WTC11 (cell line): ENCODE measurements around the gene ENKUR. TPM values are rescaled to one million over a fixed set of nuclear protein-coding genes. Genes with fewer than 3 reads are reported as not detected.

Experiments used
- ATAC-seq: fragments of 200-7000 bp; cut with Tn5 transposase; 2 replicates; pipeline ENCODE4 v1.10.0; 2021; ENCODE audit warnings: mild to moderate bottlenecking, moderate library complexity
- CTCF ChIA-PET: fragments of 300-600 bp; sonication (Branson Sonifier 250); formaldehyde crosslinking; loops from one replicate; lab custom pipeline; 2021; ENCODE audit warnings: antibody characterized with exemption; lab: Charles Lee
- POLR2A ChIA-PET: fragments of 350-600 bp; sonication (Branson Sonifier 250); formaldehyde crosslinking; loops from one replicate; lab custom pipeline; 2021; ENCODE audit warnings: antibody characterized with exemption; lab: Charles Lee
- DNase-seq: peaks from one replicate; pipeline ENCODE4 v3.0.0; 2021; ENCODE audit warnings: low spot score
- H3K27ac Mint-ChIP-seq: 2 replicates; pipeline ENCODE4 v1.8.0; 2021; ENCODE audit warnings: mixed read lengths
- H3K27me3 Mint-ChIP-seq: 2 replicates; pipeline ENCODE4 v1.8.0; 2021; ENCODE audit warnings: low read depth, mild to moderate bottlenecking, moderate library complexity, mixed read lengths
- H3K36me3 Mint-ChIP-seq: 2 replicates; pipeline ENCODE4 v1.8.0; 2021; ENCODE audit warnings: mixed read lengths
- H3K4me1 Mint-ChIP-seq: 2 replicates; pipeline ENCODE4 v1.8.0; 2022; ENCODE audit warnings: mixed read lengths
- H3K4me3 Mint-ChIP-seq: 2 replicates; pipeline ENCODE4 v1.8.0; 2021; ENCODE audit warnings: mild to moderate bottlenecking, moderate library complexity, mixed read lengths
- H3K9me3 Mint-ChIP-seq: 2 replicates; pipeline ENCODE4 v1.8.0; 2021; ENCODE audit warnings: mixed read lengths
- ATF2 ChIP-seq: sonication (generic); formaldehyde crosslinking; IDR thresholded peaks from 2 replicates; pipeline ENCODE4 v1.8.1; 2022; ENCODE audit warnings: low read depth, missing genetic modification reagents, borderline replicate concordance
- ELF4 ChIP-seq: sonication (generic); formaldehyde crosslinking; IDR thresholded peaks from 2 replicates; pipeline ENCODE4 v1.8.1; 2022; ENCODE audit warnings: low read depth, mild to moderate bottlenecking, moderate library complexity, missing genetic modification reagents
- HMGA2 ChIP-seq: fragments of 250-450 bp; sonication (Bioruptor Pico); IDR thresholded peaks from 2 replicates; pipeline ENCODE4 v1.4.0; 2021; ENCODE audit warnings: mild to moderate bottlenecking, moderate library complexity
- MAX ChIP-seq: sonication (generic); formaldehyde crosslinking; IDR thresholded peaks from 2 replicates; pipeline ENCODE4 v1.8.0; 2022; ENCODE audit warnings: mild to moderate bottlenecking, missing genetic modification reagents
- NFYB ChIP-seq: sonication (generic); formaldehyde crosslinking; conservative IDR thresholded peaks from 2 replicates; pipeline ENCODE4 v1.8.0; 2022; ENCODE audit warnings: low read depth, missing genetic modification reagents
- NR2C2 ChIP-seq: sonication (generic); formaldehyde crosslinking; IDR thresholded peaks from 2 replicates; pipeline ENCODE4 v1.8.0; 2022; ENCODE audit warnings: mild to moderate bottlenecking, missing genetic modification reagents
- PRRX2 ChIP-seq: fragments of 250-450 bp; sonication (Bioruptor Pico); IDR thresholded peaks from 2 replicates; pipeline ENCODE4 v1.8.0; 2021; ENCODE audit warnings: mild to moderate bottlenecking
- SMAD4 ChIP-seq: sonication (generic); formaldehyde crosslinking; IDR thresholded peaks from 2 replicates; pipeline ENCODE4 v1.8.0; 2022; ENCODE audit warnings: mild to moderate bottlenecking, missing genetic modification reagents
- SP1 ChIP-seq: sonication (generic); formaldehyde crosslinking; conservative IDR thresholded peaks from 2 replicates; pipeline ENCODE4 v1.8.1; 2022; ENCODE audit warnings: missing genetic modification reagents
- TEAD1 ChIP-seq: sonication (generic); formaldehyde crosslinking; IDR thresholded peaks from 2 replicates; pipeline ENCODE4 v1.8.0; 2022; ENCODE audit warnings: mild to moderate bottlenecking, missing genetic modification reagents
- ZBTB21 ChIP-seq: sonication (generic); formaldehyde crosslinking; IDR thresholded peaks from 2 replicates; pipeline ENCODE4 v1.8.1; 2023; ENCODE audit warnings: mild to moderate bottlenecking, missing genetic modification reagents, borderline replicate concordance
- ZNF425 ChIP-seq: fragments of 250-450 bp; sonication (Bioruptor Pico); conservative IDR thresholded peaks from 2 replicates; pipeline ENCODE4 v1.9.0; 2021; ENCODE audit warnings: mild to moderate bottlenecking
- ZNF532 ChIP-seq: fragments of 250-450 bp; sonication (Bioruptor Pico); IDR thresholded peaks from 2 replicates; pipeline ENCODE4 v1.9.0; 2021; ENCODE audit warnings: mild to moderate bottlenecking, borderline replicate concordance
- total RNA-seq: library from RNA; stranded (reverse); gene quantifications from 3 replicates; pipeline ENCODE4 v1.2.3, GENCODE V29; 2021
- TF ChIP-seq, protein P1 (sequence below): sonication (generic); formaldehyde crosslinking; conservative IDR thresholded peaks from 2 replicates; pipeline ENCODE4 v1.8.1; 2023; ENCODE audit warnings: mild to moderate bottlenecking, low read depth, missing genetic modification reagents, moderate library complexity
- TF ChIP-seq, protein P2 (sequence below): sonication (generic); formaldehyde crosslinking; IDR thresholded peaks from 2 replicates; pipeline ENCODE4 v1.8.1; 2022; ENCODE audit warnings: mild to moderate bottlenecking, moderate library complexity, missing genetic modification reagents

Gene ENKUR
- total RNA-seq, 1 experiment from 2014 or later: not detected

DNA sequence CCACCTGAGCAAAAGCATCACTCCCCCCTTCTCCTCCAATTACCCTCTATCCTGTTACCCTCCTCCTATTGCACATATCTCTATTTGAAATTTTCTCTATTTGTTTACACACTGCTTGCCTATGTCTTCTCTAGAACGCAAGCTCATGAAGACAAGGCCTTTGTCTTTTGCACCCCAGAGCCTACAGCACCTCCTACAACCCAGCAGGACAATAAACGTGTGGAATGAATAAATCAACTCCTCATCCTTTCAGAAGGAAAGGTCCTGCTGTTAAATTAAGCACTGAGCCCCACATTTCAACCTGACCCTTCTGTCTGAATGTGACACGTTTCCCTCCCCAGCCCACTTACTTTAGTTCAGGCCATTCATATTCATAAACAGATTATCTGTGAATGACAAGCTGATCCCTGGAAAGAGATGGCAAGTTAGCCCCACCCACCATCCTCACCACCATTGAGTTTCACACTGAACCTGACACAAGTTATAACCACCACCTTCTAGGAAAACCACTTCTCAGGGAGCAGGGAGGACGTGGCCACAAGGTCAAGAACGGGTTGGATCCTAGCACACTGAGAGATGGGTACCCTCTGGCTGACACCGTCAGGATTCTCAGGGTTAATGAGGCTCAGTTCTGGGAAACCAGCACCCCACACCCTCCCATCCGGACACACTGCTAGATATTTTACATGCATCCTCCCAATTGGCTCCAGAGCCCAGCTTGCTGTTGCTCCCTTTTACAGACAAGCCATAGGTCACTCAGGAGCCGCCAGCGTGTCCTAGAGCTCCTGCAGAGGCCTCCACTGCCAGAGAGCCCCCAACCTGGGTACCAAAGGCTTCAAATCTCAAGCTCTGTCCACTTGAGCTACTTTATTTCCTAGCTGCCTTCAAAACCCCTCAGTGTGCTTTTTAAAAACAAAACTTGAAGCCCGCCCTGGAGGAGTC, 64.5 kb downstream of the ENKUR start:
- Mint-ChIP-seq H3K4me1 (peaks cover 30% of the 10 kb centered on the region), H3K4me3 (peak overlapping the region; percentile 69)

More for the DNA sequence above, 64.5 kb downstream of the ENKUR start:
- H3K36me3 Mint-ChIP-seq: no peaks in the 10 kb centered on the region
- H3K27me3 Mint-ChIP-seq: no peaks in the 10 kb centered on the region
- ATAC-seq (peak; percentile 74), DNase-seq (peak; percentile 58)
- POLR2A ChIA-PET: interaction anchor here (0.5 to 1.7 kb wide), 12 partner anchors 14 to 231 kb away, joined by 3 to 12 read pairs (median 3); partner anchors contain the start of genes ARHGAP21, ENKUR, GPR158 and THNSL1
- no peaks in the 10 kb centered on the region for H3K9me3 Mint-ChIP-seq
- H3K27ac Mint-ChIP-seq: peak overlapping the region; percentile 78
- CTCF ChIA-PET: interaction anchor here (0.5 to 1.7 kb wide), 8 partner anchors 10 to 309 kb away, joined by 3 to 5 read pairs (median 4); no protein-coding TSS in a partner anchor
- TF ChIP-seq TEAD1 (0 out of 2 replicates have a peak, but pooled peaks have one; percentile 6), MAX (CRISPR knock-in tag) (peak; percentile 55), HMGA2 (no peak), ATF2 (CRISPR knock-in tag) (no peak), ELF4 (no peak), ZNF425 (CRISPR knock-in tag) (peak; percentile 49; the same call in 1 of the 2 replicates), NR2C2 (CRISPR knock-in tag) (no peak), ZBTB21 (CRISPR knock-in tag) (no peak), SP1 (no peak), PRRX2 (CRISPR knock-in tag) (no peak), NFYB (CRISPR knock-in tag) (no peak), SMAD4 (CRISPR knock-in tag) (no peak), ZNF532 (CRISPR knock-in tag) (no peak)
- TF ChIP-seq, protein P1, sequence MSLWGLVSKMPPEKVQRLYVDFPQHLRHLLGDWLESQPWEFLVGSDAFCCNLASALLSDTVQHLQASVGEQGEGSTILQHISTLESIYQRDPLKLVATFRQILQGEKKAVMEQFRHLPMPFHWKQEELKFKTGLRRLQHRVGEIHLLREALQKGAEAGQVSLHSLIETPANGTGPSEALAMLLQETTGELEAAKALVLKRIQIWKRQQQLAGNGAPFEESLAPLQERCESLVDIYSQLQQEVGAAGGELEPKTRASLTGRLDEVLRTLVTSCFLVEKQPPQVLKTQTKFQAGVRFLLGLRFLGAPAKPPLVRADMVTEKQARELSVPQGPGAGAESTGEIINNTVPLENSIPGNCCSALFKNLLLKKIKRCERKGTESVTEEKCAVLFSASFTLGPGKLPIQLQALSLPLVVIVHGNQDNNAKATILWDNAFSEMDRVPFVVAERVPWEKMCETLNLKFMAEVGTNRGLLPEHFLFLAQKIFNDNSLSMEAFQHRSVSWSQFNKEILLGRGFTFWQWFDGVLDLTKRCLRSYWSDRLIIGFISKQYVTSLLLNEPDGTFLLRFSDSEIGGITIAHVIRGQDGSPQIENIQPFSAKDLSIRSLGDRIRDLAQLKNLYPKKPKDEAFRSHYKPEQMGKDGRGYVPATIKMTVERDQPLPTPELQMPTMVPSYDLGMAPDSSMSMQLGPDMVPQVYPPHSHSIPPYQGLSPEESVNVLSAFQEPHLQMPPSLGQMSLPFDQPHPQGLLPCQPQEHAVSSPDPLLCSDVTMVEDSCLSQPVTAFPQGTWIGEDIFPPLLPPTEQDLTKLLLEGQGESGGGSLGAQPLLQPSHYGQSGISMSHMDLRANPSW (CRISPR knock-in tag): no peak
- TF ChIP-seq, protein P2, sequence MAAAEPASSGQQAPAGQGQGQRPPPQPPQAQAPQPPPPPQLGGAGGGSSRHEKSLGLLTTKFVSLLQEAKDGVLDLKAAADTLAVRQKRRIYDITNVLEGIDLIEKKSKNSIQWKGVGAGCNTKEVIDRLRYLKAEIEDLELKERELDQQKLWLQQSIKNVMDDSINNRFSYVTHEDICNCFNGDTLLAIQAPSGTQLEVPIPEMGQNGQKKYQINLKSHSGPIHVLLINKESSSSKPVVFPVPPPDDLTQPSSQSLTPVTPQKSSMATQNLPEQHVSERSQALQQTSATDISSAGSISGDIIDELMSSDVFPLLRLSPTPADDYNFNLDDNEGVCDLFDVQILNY (CRISPR knock-in tag): no peak
